Medulla oblongata (tissue), 1 donor: ENCODE results near the gene ATP5PO.
"Not testable (repeated sequence)": the region's sequence is repeated elsewhere in the genome, so short reads cannot be mapped to it uniquely, and the experiment has no call there.

Source experiments
- DNase-seq: peaks from one replicate; pipeline ENCODE4 v3.0.0-alpha.2; 2015; ENCODE audit errors: extremely low spot score

The ATP5PO gene

GRCh38 chr21:33867868-33868267 lies 47.7 kb downstream of the ATP5PO start:
- not testable (repeated sequence) for DNase-seq

DNA sequence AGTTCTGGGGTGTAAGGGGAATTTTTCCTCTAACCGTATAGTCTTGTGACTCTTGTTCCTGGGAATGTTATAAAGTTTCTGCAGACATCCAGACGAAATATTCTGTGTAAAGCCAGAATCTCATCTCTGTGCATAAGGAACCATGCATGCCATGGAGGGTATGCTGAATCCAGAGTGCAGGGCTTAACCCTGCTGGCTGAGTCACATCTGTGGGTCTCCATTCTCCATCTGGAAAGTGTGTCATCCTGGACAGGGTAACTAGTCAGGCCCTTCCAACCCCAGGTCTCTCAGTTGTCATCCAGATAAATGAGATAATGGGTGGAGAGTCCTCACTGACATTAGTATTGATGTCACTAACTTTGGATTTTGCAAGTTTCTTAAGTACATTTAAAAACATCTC lies 48.8 kb downstream of the ATP5PO start:
- DNase-seq = no peak

- DNase-seq = no peak
Observed at GRCh38 chr21:33865996-33866575, 49.5 kb downstream of the ATP5PO start.

GRCh38 chr21:33865176-33865575 lies 50.4 kb downstream of the ATP5PO start:
- no peak for DNase-seq

- DNase-seq = no peak
Observed at GRCh38 chr21:33864150-33864549, 51.5 kb downstream of the ATP5PO start.

DNA sequence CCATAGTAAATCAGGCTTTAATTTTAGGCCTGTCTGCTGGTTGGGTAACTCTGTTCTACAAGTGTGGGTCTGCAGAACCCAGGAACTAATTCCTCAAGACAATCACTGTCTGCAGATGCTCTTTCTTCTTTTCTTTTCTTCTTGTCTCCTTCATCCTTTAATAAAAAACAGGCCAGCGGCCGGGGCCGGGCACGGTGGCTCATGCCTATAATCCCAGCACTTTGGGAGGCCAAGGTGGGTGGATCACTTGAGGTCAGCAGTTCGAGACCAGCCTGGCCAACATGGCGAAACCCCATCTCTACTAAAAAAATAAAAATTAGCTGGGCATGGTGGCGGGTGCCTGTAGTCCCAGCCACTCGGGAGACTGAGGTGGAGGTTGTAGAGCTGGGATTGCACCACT lies 52.4 kb downstream of the ATP5PO start:
- DNase-seq = not testable (repeated sequence)

DNA sequence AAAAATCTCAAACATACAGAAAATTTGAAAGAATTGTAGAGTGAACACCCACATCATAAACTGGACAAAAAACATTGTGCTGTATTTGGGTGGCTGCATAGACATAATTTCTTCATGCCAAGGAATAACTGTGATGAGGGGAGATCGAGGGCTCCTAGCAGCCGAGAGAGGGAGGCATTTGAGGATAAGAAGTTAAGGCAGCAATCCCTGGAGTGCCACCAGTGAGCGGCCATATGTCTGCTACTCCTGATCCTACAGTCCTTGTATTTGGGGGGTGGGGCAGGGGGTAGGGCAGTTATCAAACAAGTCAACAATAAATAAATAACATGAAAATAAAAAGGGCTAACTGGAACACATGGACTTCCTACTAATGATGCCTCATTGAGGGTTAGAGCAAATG lies 54.5 kb downstream of the ATP5PO start:
- DNase-seq = no peak

- DNase-seq = no peak
Observed at GRCh38 chr21:33860332-33860879, 55.2 kb downstream of the ATP5PO start.

GRCh38 chr21:33859373-33860102 lies 56.1 kb downstream of the ATP5PO start:
- no peak for DNase-seq

DNA sequence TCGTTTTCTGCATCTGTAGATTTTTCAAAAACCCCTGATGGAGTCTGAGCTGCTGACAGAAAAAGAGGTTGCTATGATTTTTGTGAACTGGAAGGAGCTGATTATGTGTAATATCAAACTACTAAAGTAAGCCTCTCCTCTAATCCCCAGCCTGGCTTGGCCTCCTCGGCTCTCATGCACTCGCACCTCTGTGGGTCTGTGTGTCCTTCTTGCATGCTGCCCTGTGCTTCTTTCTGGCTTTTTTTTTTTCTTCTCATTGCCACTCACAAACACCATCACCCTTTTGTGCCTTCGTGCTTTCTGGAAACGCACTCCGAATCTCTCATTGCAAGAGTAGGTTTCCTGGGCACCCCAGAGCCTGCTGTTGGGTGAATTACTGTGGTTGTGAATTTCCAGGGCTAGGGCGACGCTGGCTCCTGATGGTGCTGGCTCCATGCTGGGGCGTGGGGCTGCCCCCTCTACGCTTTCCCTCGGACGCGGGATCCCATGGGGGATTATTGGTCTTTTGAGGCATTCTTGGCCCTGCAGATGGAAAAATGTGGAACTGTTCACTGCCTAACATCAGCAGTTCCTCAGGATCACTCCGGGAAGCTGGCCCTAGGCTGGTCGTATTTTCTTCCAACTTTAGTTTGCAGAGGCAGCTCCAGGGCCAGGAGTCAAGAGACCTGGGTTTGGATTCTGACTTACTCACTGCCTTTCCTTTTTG lies 56.8 kb downstream of the ATP5PO start:
- DNase-seq = peak; percentile 52

DNA sequence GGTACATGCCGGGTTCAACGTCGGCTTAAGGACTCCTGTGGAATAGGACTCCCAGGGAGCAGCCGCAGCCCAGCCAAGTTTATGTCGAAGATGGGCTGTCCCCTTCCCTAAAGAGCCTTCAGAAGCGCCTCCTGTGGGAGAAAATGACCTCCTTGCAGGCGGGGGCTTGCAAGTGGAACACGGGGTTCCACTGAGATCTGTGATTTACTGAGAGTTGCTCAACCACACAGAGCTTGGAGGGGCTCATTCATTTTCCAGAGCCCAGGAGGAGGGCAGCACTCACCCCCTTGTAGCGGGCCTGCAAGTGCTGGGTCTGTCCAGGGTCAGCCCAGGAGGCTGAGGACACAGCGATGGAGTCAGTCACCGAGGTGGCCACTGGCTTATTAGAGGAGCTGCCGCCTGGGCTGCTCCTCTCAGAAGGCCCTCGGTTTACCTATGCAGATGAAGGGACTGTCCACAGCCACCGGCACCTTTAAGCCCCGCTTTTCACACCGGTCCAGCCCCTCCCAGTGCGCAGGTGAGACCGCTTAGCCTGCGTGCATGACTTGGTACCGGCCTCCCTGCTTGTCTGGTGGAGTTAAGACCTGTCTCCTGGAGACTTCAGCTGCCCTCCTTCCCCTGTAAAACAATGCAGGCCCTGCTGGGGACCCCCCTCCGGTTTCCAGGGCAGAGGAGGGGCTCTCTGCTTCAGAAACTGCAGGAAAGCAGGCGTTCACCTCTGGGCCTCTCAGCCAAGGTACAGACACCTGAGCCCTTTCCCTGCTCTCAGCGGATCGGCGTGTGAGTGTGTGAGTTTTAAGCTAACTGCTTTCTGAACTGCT lies 57.5 kb downstream of the ATP5PO start:
- DNase-seq = no peak

DNA sequence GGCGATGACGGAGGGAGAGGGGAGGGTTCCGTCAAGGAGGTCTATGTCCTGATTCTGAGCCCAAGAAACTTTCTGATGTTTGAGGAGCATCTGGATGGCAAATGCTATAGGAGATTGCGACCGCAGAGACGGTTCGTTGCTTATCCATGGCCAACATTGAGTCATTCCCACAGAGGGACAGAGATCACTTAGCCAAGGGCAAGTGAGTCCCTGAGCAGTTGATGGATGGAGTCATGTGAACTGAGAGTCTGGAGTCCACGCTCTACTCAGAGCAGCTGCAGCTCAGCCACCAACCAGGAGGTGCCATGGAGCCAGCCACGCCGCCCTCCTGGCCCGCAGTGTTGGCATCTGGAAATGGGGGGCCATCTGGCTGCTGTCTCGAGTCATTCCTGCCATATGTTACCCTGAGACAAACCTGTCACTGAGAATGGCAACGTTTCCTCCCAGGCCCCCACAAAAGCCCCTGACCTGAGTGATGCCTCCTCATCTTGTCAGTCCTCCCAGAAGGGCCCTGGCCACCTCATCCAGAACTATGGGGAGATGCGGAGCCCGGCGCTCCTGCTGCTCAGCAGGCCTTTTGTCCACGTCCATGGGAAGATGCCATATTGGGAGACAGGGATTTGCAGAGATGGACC lies 58.6 kb downstream of the ATP5PO start:
- no peak for DNase-seq

GRCh38 chr21:33855190-33855589 lies 60.4 kb downstream of the ATP5PO start:
- DNase-seq = no peak

- no peak for DNase-seq
Observed at GRCh38 chr21:33854604-33855003, 61.0 kb downstream of the ATP5PO start.
